ENCODE data around the gene ERCC6L.

The ERCC6L gene

DNA sequence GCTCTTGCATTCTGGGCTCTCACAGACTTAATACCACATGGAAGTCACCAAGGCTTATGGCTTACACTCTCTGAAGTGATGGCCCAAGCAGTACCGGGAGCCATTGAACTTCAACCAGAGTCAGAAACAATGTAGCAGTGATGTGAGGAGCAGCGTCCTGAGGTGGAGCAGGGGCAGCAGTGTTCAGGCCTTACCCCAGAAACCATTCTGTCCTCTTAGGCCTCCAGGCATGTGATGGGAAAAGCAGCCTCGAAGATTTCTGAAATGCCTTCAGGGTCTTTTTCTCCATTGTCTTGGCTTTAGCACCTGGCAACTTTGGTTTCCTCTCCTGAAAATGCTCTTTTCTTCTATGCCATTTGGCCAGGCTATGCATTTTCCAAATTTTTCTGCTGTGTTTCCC is 80.1 kb downstream of the ERCC6L start:
- Mint-ChIP-seq H3K9me3 (no peaks in the 10 kb centered on the region), H3K4me1 (ENCODE audit: low read depth) (no peaks in the 10 kb centered on the region), H3K27me3 (peaks cover 4% of the 10 kb centered on the region), H3K4me3 (no peak overlapping the region), H3K36me3 (ENCODE audit: low read depth) (no peaks in the 10 kb centered on the region), H3K27ac (no peak overlapping the region)

Measured in stimulated activated naive CD8-positive, alpha-beta T cell treated with anti-CD3 and anti-CD28 coated beads, Interleukin-15, Interleukin-2, amounts not matched to agents 100 ng/mL and 50 ng/mL, for 24 hours (primary cell).